Measurements from ENCODE around the gene PSORS1C2. TPM values are rescaled to one million over a fixed set of nuclear protein-coding genes. Genes with fewer than 3 reads are reported as not detected.

PSORS1C2 gene
- total RNA-seq, 1 donor from 2014 or later, result not detected

GRCh38 chr6:31145386-31145785 lies 6.5 kb upstream of the PSORS1C2 start:
- no peaks in the 10 kb centered on the region for H3K27me3 ChIP-seq (ENCODE audit: low read depth)
- H3K4me1 ChIP-seq, result peaks cover 8% of the 10 kb centered on the region
- intact Hi-C loops (cut with DNase I), result no loop called here
- ATAC-seq, result no peak
- no peak for DNase-seq
- H3K27ac ChIP-seq, result no peak overlapping the region
- no peak overlapping the region for H3K4me3 ChIP-seq
- no peak for TF ChIP-seq CTCF (IDR thresholded peaks at IDR 0.05)
- H3K9me3 ChIP-seq, result no peaks in the 10 kb centered on the region
- peaks cover 30% of the 10 kb centered on the region for H3K36me3 ChIP-seq

GRCh38 chr6:31144970-31145340 lies 6.1 kb upstream of the PSORS1C2 start:
- no peak for DNase-seq
- Histone ChIP-seq H3K9me3 (no peaks in the 10 kb centered on the region), H3K4me1 (peaks cover 8% of the 10 kb centered on the region), H3K27me3 (ENCODE audit: low read depth) (no peaks in the 10 kb centered on the region), H3K4me3 (no peak overlapping the region), H3K27ac (no peak overlapping the region), H3K36me3 (peaks cover 26% of the 10 kb centered on the region)
- no peak for ATAC-seq
- no peak for TF ChIP-seq CTCF (IDR thresholded peaks at IDR 0.05)
- intact Hi-C loops (cut with DNase I), result no loop called here

GRCh38 chr6:31144296-31144969 lies 5.6 kb upstream of the PSORS1C2 start:
- intact Hi-C loops (cut with DNase I), result no loop called here
- Histone ChIP-seq H3K4me1 (peaks cover 9% of the 10 kb centered on the region), H3K4me3 (no peak overlapping the region), H3K36me3 (peaks cover 22% of the 10 kb centered on the region), H3K27ac (no peak overlapping the region), H3K9me3 (no peaks in the 10 kb centered on the region), H3K27me3 (ENCODE audit: low read depth) (no peaks in the 10 kb centered on the region)
- DNase-seq (no peak), ATAC-seq (peak in 1 of 2 donors; percentile 11)
- no peak for TF ChIP-seq CTCF (IDR thresholded peaks at IDR 0.05)

GRCh38 chr6:31143148-31143547 lies 4.3 kb upstream of the PSORS1C2 start:
- H3K27me3 ChIP-seq (ENCODE audit: low read depth), result no peaks in the 10 kb centered on the region
- DNase-seq (no peak), ATAC-seq (peak; percentile 28 to 41)
- TF ChIP-seq CTCF (IDR thresholded peaks at IDR 0.05), result no peak
- no peaks in the 10 kb centered on the region for H3K9me3 ChIP-seq
- intact Hi-C loops (cut with DNase I), result no loop called here
- H3K36me3 ChIP-seq, result peaks cover 22% of the 10 kb centered on the region
- no peak overlapping the region for H3K4me3 ChIP-seq
- H3K4me1 ChIP-seq, result peaks cover 14% of the 10 kb centered on the region
- H3K27ac ChIP-seq, result no peak overlapping the region

GRCh38 chr6:31142361-31142761 lies 3.5 kb upstream of the PSORS1C2 start:
- ATAC-seq (no peak), DNase-seq (no peak)
- no peaks in the 10 kb centered on the region for H3K9me3 ChIP-seq
- peaks cover 22% of the 10 kb centered on the region for H3K4me1 ChIP-seq
- H3K36me3 ChIP-seq, result peaks cover 22% of the 10 kb centered on the region
- H3K27ac ChIP-seq, result no peak overlapping the region
- no peak for TF ChIP-seq CTCF (IDR thresholded peaks at IDR 0.05)
- intact Hi-C loops (cut with DNase I), result no loop called here
- no peaks in the 10 kb centered on the region for H3K27me3 ChIP-seq (ENCODE audit: low read depth)
- no peak overlapping the region for H3K4me3 ChIP-seq

Data from lower lobe of right lung (tissue), 2 donors.